PFSK-1 (cell line): Measurements from ENCODE around the gene TUBB4A.

Source experiments
- FOXP2 ChIP-seq: optimal IDR thresholded peaks from 2 replicates; pipeline ENCODE3; 2011; ENCODE audit warnings: borderline replicate concordance, control low read depth, inconsistent platforms; ENCODE audit not compliant: insufficient read depth; ENCODE audit errors: extremely low read length, extremely low read depth
- POLR2AphosphoS5 ChIP-seq: IDR thresholded peaks from 2 replicates; pipeline ENCODE4 v1.6.1; 2012; ENCODE audit warnings: low read depth, mild to moderate bottlenecking, control low read depth, low read length, moderate library complexity
- REST ChIP-seq, 2 experiments: IDR thresholded peaks; 2 replicates each; pipeline versions ENCODE4 v1.6.1 to v1.8.0; 2011 to 2012; ENCODE audit warnings: low read depth in 2 of 2, low read length in 2 of 2, control low read depth in 1 of 2, inconsistent platforms in 1 of 2, mild to moderate bottlenecking in 1 of 2, moderate library complexity in 1 of 2; ENCODE audit not compliant: insufficient read depth in 1 of 2
- SIN3A ChIP-seq: IDR thresholded peaks from 2 replicates; pipeline ENCODE4 v1.6.1; 2012; ENCODE audit warnings: mild to moderate bottlenecking, low read length, moderate library complexity, borderline replicate concordance; ENCODE audit not compliant: insufficient read depth
- TAF1 ChIP-seq: IDR thresholded peaks from 2 replicates; pipeline ENCODE4 v1.6.1; 2012; ENCODE audit warnings: low read length, control low read depth, borderline replicate concordance; ENCODE audit not compliant: insufficient read depth

TUBB4A gene

GRCh38 chr19:6535558-6536137 is 33.5 kb upstream of the TUBB4A start:
- TF ChIP-seq TAF1, result no peak
- no peak for TF ChIP-seq REST (IDR thresholded peaks at IDR 0.05; ENCODE audit: insufficient read depth in 1 of 2, low read depth in 2 of 2, low read length in 2 of 2)
- TF ChIP-seq POLR2AphosphoS5, result no peak
- TF ChIP-seq SIN3A, result no peak
- no peak for TF ChIP-seq FOXP2

- TF ChIP-seq TAF1, result no peak
- no peak for TF ChIP-seq POLR2AphosphoS5
- no peak for TF ChIP-seq FOXP2
- no peak for TF ChIP-seq REST (IDR thresholded peaks at IDR 0.05; ENCODE audit: insufficient read depth in 1 of 2, low read depth in 2 of 2, low read length in 2 of 2)
- no peak for TF ChIP-seq SIN3A
Measured at GRCh38 chr19:6534451-6535093, 32.5 kb upstream of the TUBB4A start.

- TF ChIP-seq FOXP2 (no peak), TAF1 (no peak), SIN3A (no peak), REST (IDR thresholded peaks at IDR 0.05; ENCODE audit: insufficient read depth in 1 of 2, low read depth in 2 of 2, low read length in 2 of 2) (no peak), POLR2AphosphoS5 (no peak)
Measured at GRCh38 chr19:6533746-6534418, 31.8 kb upstream of the TUBB4A start.

- TF ChIP-seq REST (IDR thresholded peaks at IDR 0.05; ENCODE audit: insufficient read depth in 1 of 2, low read depth in 2 of 2, low read length in 2 of 2) (no peak), TAF1 (no peak), FOXP2 (no peak), SIN3A (no peak), POLR2AphosphoS5 (no peak)
Measured at GRCh38 chr19:6533000-6533328, 30.9 kb upstream of the TUBB4A start.
